ENCODE measurements around the gene GRB10.
A peak's percentile ranks its signal among the peaks of the same experiment; 100 is the strongest.

GRB10 gene

GRCh38 chr7:50801907-50802306, 19.2 kb upstream of the GRB10 start:
- no peak for DNase-seq

GRCh38 chr7:50799873-50800272, 17.2 kb upstream of the GRB10 start:
- DNase-seq, result no peak

GRCh38 chr7:50798126-50798525, 15.4 kb upstream of the GRB10 start:
- no peak for DNase-seq

- no peak for DNase-seq
Measured at GRCh38 chr7:50795831-50796230, 13.1 kb upstream of the GRB10 start.

- DNase-seq, result no peak
Measured at GRCh38 chr7:50795253-50795652, 12.6 kb upstream of the GRB10 start.

- DNase-seq, result no peak
Measured at GRCh38 chr7:50793947-50794570, 11.4 kb upstream of the GRB10 start.

GRCh38 chr7:50793120-50793946, 10.6 kb upstream of the GRB10 start:
- no peak for DNase-seq

- no peak for DNase-seq
Measured at GRCh38 chr7:50792342-50793119, 9.8 kb upstream of the GRB10 start.

GRCh38 chr7:50791938-50792341, 9.2 kb upstream of the GRB10 start:
- DNase-seq, result no peak

GRCh38 chr7:50791363-50791937, 8.8 kb upstream of the GRB10 start:
- no peak for DNase-seq

- DNase-seq, result no peak
Measured at GRCh38 chr7:50790381-50790780, 7.7 kb upstream of the GRB10 start.

- DNase-seq, result no peak
Measured at GRCh38 chr7:50788382-50788781, 5.7 kb upstream of the GRB10 start.

- DNase-seq, result no peak
Measured at GRCh38 chr7:50787825-50788224, 5.1 kb upstream of the GRB10 start.

GRCh38 chr7:50785346-50785745, 2.6 kb upstream of the GRB10 start:
- no peak for DNase-seq

GRCh38 chr7:50783801-50784507, 1.3 kb upstream of the GRB10 start:
- DNase-seq, result no peak

- no peak for DNase-seq
Measured at GRCh38 chr7:50783303-50783702, 607 bp upstream of the GRB10 start.

GRCh38 chr7:50781381-50782293, 1.1 kb downstream of the GRB10 start:
- DNase-seq, result no peak

- no peak for DNase-seq
Measured at GRCh38 chr7:50780436-50780835, 2.3 kb downstream of the GRB10 start.

- peak; percentile 77 for DNase-seq
Measured at GRCh38 chr7:50779427-50779826, 3.3 kb downstream of the GRB10 start.

GRCh38 chr7:50778189-50778588, 4.5 kb downstream of the GRB10 start:
- no peak for DNase-seq

- no peak for DNase-seq
Measured at GRCh38 chr7:50775836-50776235, 6.9 kb downstream of the GRB10 start.

GRCh38 chr7:50775231-50775630, 7.5 kb downstream of the GRB10 start:
- DNase-seq, result no peak

Measured in NCI-H2029 treated with DMSO at 0.1 percent for 48 hours (cell line).